Measurements from ENCODE around the gene RPL31.

Gene RPL31

DNA sequence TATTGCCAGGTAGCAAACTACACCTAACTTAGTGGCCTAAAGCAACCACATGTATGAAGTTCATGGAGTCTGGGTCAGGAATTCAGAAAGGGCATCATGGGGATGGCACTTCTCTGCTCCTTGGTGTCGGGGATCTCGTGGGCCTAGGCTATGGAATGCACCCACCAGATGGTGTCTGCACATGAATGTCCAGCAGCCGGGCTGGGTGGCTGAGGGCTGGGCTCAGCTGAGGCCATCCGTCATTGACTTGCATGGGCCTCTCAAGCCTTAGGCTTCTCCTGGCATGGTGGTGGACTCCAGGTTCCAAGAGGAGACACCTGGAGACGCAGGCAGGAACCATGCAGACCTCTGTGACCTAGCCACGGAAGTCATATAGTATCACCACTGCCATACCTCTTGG is 26.0 kb upstream of the RPL31 start:
- no peak for DNase-seq

DNA sequence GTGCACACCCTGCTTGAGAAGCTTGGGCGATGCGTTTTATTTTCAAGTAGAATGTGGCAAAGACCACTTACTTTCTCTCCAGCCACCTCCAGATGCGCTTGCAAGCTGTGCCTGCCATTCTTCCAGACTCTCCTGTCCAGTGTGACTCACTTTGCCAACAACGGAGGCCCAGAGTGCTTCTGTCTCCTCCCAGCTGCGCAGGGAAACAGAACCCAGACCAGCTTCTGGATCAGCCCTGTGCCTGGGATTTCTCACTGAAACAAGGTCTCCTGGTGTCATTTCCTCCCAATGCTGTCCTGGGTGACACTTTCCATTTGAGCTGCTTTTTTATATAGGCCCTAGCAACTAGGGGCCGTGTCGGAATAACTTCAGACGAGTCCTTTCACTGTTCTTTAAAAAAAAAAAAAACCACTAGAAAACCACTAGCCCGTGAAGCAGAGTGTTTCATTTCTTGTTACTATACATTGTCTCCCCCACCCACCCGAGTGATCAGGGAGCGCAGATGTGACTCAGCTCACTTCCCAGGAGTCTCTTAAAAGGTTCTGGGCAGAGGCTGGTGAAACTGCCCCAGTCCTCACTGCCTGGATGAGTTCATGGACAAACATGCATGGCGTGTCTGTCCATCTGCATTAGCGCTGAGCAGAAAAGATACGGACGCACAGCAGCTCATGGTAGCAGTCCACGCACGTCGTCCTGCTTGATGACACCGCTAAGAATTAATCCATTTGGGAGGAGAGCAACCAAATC is 25.3 kb upstream of the RPL31 start:
- DNase-seq: no peak

DNA sequence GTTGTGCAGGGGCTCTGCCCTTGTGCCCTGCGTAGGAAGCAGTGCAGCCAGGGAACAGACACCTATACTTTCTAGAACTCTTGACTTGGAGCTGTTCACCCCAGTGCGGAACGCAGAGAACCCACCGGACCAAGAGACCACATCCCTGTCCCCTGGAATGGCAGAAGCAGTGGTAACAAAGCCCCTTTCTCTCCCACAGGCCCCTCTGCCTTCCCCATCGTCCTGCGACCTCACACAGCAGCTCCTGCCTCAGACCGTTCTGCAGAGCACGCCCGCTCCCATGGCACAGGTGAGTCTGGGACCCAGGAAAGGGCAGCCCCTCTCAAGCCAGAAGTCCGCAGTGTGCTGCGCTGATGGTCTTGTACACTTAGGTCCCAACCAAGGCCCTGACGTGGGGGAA is 24.6 kb upstream of the RPL31 start:
- DNase-seq: no peak

DNA sequence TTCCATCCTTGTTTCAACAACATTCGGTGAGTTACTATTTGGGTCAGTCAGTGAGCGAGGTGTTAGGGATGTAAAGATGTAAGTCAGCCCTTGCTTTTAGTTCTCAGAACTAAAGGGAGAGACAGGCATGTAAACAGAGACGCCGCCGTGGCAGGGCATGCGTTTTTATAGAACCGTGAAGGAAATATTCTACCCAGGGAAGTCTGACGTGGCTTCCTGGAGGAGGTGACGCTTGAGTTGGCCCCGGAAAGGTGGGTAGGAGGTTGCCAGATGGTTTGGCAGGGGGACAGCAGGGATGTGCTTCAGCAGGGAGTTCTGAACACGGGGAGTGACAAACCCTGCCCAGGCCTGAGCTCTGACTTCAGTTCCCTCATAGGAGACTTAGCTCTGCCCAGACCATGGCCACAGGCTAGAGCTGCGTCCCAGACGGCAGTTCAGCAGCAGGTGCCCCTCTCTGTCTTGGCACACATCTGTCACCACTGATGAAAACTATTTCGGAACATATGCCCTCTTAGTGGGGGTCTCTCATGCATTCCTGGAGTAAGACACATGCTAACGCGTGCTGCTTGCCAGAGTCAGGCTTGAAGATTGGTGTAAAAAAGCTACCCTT is 23.4 kb upstream of the RPL31 start:
- no peak for DNase-seq

DNA sequence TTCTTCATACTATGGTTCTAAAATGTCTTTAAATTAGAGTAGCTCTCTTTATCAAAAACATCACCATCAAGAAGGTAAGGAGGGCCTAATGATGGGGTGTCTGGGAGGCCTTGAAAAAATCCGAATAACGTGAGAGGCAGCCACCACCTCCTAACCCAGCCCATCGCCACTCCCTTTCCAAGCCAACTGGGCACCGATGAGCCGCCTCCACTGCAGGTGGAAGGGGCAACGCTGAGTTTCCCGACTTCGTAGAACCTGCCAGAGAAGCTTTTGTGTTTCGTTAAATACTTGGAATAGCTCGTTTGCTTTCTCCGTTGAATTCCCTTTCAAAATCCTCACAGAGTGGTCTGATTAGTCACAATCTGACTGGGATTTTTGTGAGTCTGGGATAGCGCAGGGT is 22.0 kb upstream of the RPL31 start:
- no peak for DNase-seq

DNA sequence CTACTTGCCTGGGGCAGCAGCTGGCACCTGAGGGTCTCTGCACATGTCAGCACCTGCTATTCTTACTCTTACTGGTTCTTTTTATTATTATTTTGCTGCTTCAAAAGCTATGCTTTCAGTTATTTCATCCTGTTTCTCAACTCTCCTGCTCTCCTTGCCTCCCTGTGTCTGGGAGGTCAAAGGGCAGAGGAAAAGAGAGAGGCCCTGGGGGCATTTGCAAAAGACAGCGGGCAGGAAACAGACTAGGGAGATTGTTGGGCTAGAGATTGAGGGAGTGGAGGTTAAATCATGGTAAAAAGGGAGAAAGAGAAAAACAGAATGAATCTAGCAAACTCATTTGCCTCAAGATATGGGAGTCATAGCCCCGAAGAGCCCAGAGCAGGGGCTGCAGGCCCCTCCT is 21.1 kb upstream of the RPL31 start:
- DNase-seq: no peak

DNA sequence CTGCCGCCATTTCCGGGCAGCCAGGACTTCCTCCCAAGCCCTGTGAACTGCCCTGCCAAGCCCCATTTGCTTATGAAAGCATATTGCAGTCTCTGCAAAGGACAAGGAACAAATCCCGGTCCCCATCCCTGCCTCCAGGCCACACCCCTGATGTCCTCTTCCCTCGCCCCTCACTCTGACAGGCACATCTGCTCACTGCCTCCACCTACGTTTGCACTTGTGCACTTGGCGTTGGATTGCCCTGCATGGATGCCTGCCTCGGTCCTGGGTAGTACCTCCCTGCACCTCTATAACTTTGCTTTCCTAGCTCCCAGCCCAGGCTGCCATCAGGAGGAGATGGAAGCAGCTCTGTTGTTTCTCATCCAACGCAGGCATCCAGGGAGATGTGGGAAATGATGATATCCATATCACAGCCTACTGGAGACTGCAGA is 19.6 kb upstream of the RPL31 start:
- DNase-seq: no peak

DNA sequence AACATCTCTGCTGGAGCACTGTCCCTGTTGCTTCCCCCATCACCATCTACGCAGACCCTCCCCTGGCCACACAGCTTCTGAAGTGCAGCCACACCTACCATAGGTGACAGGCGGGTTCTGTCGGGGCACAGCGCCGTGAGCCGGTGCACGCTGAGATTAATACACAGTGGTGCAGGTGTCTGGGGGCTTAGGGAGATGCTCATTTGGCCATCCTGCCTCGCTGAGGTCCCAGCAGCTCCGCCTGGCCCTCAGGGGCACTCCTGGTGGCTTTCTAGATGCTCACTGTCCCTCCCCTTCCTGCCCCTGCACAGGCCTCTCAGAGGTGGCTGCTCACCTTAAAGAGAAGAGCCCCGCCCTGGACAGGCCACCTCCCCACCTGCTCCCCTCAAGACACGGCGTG is 18.9 kb upstream of the RPL31 start:
- no peak for DNase-seq

DNA sequence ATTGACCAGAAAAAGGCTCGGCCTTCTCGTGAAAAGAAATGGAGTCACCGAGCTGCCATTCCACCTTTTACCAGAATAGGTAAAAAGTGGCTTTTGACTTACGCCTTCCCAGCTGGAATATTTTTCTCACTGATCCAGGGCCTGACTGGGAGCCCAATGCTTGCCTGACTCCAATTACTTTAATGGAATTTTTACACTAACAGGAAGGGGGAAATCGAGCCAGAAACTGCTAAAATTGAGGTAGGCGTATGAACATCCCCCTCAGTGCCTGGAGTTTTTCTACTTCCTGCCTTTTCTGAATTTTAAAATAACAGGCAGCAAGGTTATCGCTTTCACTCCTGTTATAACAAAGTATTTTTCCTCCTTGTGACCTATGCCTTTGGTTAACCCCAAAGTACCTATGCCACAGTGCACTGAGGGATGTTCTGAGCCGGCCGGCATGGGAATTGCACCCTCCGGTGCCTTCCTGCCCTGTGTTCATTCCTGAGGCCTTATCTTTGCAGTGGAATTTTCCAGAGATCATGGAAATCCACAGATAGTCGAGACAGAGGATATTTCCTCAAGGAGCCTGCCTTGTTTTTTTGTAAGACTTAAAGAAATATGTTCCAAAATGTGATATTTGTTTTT is 18.3 kb upstream of the RPL31 start:
- DNase-seq: no peak

DNA sequence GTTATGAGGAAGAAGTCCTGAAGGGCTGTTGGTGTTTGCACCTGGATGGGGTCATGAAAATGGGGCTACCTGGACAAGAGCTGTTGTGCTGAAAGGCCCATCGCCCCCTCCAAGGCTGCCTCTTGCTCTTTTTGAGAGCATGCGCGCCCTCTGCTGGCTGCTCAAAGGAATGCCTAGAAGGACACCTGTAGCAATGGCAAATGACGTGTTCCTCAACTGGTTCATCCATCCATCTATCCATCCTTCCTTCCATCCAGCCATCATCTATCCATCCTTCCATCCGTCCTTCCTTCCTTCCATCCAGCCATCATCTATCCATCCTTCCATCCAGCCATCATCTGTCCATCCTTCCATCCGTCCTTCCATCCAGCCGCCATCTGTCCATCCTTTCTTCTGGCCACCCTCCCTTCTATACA is 17.2 kb upstream of the RPL31 start:
- DNase-seq: peak; percentile 50

DNA sequence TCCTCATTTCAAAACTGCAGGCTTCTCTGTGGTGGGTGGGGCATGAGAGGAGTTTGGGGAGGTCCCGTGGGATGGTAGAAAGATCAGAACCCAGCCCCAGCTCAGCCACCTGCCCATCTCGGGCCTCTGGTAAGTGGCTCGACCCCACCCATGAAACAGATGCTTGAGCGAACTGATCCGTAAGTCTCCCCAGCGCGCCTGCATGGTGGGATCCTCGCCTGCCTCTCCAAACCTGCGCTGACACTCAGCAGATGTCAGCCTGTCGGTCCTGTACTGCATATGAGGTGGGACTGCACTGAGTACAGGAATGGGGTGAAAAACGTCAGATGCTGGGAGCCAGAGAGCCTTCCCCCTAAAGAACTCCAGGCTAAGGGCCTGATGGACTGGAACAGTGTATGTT is 15.9 kb upstream of the RPL31 start:
- no peak for DNase-seq

DNA sequence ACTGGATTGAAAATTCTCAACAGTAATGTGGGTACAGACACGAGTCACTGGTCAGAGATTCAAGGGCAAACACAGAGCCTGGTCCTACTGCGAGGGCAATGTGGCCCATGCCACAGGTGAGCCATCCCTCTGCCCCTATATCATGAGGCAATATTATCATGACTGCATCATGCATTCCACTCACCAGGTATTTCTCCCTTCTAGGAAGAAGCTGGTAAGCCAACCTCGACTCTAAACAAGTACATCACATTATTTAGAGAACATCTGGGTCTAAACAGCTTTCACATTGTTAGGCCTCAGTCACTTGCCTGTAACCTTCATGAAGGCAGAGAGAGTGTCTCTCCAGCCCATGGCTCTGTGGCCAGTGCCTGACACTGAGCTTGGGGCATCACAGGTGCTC is 14.6 kb upstream of the RPL31 start:
- no peak for DNase-seq

DNA sequence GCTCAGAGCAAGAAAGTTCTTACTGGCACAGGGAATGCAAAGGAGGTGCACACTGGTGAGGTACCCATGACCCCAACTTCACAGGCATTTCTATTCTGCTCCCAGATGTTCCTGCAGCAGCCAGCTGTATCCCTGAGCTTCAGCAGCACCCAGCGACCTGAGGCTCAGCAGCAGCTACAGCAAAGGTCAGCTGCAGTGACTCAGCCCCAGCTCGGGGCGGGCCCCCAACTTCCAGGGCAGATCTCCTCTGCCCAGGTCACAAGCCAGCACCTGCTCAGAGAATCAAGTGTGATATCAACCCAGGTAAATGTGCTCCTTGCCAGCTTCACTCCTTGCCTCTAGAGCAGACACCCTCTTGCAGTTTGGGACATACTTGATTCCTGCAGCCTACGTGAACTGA is 14.1 kb upstream of the RPL31 start:
- DNase-seq: no peak

DNA sequence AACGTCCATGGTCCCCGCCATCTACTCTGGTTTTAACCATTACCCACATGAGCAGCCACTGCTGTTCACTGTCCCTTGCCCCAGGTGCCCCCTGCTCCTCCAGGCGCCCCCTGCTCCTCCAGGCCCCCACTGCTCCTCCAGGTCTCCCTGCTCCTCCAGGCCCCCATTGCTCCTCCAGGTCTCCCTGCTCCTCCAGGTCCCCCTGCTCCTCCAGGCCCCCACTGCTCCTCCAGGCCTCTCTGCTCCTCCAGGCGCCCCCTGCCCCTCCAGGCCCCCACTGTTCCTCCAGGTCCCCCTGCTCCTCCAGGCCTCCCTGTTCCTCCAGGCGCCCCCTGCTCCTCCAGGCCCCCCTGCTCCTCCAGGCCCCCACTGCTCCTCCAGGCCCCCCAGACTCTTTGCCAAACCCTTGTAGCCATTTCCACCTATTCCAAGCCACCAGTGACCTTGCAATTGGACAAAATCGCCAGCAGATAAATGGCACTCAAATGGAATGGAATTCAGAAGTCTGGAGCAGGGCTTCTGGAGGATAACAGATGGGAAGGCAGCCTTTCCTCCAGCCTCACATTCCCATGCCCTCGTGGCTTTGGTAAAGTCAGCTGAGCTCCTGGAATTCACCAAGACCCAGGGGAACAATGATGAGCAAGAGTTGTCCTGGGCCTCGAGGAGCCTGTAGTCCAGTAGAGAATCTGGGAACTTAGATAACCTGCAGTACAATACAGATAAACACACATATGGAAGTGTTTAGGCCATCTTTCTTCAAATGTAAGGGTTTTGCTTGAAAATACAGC is 13.3 kb upstream of the RPL31 start:
- no peak for DNase-seq

DNA sequence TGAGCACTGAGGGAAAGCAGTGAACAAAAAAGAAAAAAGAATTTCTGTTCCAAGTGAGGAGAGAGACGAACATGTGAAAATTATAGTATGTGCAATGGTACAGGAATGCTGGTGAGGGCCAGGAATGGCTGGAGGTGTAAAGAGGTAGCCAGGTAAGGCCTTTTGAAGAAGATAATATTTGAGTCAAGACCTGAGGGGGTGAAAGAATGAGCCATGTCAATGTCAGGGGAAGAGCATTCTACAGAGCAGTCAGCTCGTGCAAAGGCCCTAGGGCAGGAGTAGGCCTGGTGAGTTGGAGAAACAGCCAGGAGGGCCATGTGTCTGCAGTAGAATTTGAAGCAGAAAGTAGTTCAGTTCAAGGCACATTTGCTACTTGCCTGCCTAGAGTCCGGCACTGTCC is 12.4 kb upstream of the RPL31 start:
- DNase-seq: no peak

DNA sequence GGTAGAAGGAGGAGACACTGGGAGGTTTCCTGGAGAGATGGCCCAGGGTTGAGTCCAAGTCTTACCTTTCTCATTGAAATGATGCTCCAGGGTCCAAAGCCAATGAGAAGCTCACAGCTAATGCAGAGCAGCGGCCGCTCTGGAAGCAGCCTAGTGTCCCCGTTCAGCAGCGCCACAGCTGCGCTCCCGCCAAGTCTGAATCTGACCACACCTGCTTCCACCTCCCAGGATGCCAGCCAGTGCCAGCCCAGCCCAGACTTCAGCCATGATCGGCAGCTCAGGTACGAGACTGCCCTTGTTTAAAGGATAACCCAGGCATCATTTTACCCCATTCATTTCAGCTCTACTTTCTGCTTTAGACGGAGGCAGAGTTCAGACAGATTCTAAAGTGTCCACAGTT is 11.9 kb upstream of the RPL31 start:
- DNase-seq: no peak

DNA sequence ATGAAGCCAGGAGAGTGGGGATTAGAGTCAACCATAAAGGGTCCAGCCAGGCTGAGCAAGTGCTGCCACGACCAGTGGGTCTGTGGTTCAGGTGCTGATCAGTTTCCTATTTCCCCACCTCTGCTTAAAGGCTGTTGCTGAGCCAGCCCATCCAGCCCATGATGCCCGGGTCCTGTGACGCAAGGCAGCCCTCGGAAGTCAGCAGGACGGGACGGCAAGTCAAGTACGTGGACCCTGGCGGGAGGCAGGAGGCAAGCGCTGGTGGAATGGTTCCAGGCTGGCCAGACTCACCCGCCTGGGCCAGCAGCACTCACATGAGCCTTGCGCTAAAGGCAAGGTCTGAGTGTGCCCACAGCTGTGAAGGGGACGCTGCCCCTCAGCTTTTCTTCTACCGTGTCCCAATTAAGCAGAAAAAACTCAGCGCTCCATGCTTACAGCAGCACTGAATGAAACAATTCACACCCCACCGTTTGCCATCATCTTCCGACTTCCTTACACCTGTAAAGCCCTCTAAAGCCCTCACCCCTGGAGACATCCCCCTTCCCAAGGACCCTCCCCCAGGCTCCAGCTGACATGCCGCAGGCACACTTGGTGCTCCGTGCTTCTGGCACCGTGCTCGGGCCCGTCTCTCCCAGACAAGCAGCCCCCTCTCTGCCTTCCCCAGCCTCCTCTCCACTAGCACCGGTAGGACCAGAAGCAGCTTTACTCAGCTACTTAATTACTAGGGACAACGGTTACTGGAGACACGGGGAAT is 11.3 kb upstream of the RPL31 start:
- DNase-seq: no peak

DNA sequence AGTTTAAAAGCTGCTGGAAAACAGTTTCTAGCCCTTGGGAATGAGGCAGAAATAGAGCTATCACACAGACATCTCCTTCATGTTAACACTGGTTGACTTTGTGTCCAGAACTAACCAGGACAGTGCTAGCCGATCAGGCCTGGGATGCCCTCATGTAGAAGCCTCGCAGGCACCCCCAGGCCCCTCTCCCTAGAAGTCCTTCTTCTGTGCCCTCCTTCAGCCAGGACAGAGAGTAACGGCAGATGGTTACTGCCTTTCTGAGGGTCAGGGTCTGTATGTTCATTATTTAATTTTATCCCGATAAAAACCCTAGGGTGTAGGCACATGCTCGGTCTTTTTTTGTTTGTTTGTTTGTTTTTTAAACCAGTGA is 10.7 kb upstream of the RPL31 start:
- DNase-seq: no peak

DNA sequence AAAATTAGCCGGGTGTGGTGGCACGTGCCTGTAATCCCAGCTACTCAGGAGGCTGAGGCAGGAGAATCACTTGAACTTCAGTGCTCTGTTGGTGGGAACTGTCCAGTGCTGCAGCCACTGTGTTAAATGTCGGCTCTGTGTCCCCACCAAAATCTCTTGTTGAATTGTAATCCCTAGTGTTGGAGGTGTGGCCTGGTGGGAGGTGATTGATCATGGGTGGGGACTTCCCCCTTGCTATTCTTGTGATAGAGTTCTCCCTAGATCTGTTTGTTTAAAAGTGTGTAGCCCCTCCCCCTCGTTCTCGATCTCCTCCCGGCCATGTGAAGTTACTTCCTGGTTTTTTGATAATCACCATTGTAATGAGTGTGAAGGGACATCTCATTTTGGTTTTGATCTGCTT is 9.8 kb upstream of the RPL31 start:
- DNase-seq: no peak

DNA sequence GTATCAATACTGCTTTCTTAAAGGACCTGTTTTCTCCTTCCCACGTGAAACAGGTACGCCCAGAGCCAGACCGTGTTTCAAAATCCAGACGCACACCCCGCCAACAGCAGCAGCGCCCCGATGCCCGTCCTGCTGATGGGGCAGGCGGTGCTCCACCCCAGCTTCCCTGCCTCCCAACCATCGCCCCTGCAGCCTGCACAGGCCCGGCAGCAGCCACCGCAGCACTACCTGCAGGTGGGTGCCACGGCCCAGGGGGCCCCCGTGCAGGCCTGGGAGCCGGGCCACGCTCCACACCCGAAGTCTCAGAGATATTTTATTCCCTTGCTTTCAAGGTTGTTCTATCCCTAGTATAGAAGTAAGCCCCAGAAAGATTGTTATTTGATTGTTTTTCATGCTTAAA is 8.8 kb upstream of the RPL31 start:
- no peak for DNase-seq

DNA sequence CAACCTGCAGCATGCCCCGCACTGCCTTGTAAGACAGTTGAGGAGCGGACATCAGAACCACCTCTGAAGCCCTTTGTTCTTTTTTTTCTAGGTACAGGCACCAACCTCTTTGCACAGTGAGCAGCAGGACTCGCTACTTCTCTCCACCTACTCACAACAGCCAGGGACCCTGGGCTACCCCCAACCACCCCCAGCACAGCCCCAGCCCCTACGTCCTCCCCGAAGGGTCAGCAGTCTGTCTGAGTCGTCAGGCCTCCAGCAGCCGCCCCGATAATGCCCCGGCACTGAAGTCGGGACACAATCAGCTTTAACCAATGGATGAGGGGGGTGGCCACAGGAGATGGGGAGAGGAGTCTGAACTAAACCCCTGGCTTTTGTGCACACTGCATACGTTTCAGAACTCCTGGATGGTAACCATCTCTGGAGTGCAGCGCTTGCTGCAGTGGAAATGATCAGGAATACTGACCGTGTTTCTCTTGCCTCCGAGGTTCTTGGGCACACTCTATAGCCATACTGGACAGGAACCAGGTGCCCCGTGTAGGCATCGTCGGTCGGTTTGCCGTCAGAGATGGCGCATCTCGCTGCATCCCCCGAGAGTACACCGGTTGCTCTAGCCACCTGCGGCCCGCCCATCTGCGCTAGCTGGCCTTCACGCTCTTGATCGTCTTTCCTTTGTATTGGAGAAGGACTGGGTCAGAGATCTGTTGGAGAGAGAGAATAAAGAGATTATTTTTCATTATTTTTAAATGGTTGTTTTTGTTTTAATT is 6.6 kb upstream of the RPL31 start:
- DNase-seq: no peak

DNA sequence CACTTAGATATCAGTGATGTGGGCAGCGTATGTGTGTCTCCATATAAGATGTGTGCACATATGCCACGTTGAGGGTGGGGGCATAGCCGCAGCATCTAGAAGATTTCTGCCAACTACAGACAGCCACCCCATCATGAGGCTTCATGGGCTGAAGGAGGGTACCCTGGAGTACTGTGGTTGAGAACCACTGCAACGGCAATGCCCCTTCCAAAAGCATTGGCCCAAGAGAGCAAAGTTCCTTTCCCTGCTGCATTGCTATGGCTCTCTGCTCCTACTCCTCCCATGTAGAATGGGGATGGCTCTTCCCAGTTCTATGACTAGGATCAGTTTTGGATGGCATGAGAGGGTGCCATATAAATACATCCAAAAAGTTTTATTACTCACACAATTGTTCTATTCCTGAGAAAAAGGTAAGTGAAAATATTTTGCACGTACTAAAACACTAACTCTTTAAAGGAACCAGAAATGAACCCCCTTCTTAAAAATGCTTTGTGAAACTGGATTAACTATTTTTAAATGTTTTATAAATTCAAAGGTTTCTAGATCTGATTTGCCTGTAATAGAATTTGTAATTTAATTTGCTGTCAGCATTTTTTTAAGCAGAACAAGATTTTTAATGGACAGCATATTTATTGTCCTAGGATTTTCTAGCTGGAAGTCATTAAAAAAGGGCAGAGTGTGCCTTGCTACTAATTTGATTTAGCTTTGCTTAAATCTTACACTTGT is 4.4 kb upstream of the RPL31 start:
- DNase-seq: no peak
